GM19328 (cell line): ENCODE measurements around the gene BLOC1S2.
"Not testable (repeated sequence)": the region's sequence is repeated elsewhere in the genome, so short reads cannot be mapped to it uniquely, and the experiment has no call there.

ENCODE experiments used
- ATAC-seq: cut with Tn5 transposase; IDR thresholded peaks from one replicate; pipeline ENCODE4 v1.9.1; 2021; ENCODE audit warnings: mild to moderate bottlenecking, moderate library complexity; ENCODE audit not compliant: unreplicated experiment

Gene BLOC1S2

GRCh38 chr10:100292300-100292699 is 5.8 kb upstream of the BLOC1S2 start:
- not testable (repeated sequence) for ATAC-seq

GRCh38 chr10:100291356-100291755 is 4.9 kb upstream of the BLOC1S2 start:
- ATAC-seq, result no peak

DNA sequence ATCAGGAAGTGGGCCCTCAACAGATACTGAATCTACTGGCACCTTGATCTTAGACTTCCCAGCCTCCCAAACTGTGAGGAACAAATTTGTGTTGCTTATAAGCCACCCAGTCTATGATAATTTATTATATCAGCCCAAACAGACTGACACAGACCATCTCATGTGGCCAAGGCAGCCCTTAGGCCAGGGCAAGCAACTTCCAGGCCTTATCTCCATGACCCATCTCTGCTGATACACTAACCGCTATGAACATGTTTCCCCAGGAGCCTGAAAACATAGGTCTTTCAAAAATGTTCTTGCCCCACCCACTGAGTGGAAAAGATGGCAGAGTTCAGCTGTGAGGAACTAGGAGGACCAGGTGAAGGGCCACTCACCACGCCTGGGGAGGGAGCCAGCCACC is 3.2 kb upstream of the BLOC1S2 start:
- no peak for ATAC-seq

- ATAC-seq, result no peak
Observed at GRCh38 chr10:100288196-100288595, 1.7 kb upstream of the BLOC1S2 start.

DNA sequence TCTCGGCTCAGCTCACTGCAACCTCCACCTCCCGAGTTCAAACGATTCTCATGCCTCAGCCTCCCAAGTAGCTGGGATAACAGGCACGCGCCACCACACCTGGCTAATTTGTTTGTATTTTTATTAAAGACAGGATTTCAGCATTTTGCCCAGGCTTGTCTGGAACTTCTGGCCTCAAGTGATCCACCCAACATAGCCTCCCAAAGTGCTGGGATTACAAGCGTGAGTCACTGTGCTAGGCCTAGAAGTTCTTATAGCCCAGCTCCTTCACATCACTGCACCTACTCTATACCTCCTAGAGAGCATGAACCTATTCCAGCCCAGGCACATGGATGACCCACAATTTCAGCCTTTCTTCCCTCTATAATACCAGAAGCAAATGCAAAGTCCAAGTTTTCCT is 1.3 kb upstream of the BLOC1S2 start:
- no peak for ATAC-seq

- not testable (repeated sequence) for ATAC-seq
Observed at GRCh38 chr10:100285326-100285725, 1.2 kb downstream of the BLOC1S2 start.

DNA sequence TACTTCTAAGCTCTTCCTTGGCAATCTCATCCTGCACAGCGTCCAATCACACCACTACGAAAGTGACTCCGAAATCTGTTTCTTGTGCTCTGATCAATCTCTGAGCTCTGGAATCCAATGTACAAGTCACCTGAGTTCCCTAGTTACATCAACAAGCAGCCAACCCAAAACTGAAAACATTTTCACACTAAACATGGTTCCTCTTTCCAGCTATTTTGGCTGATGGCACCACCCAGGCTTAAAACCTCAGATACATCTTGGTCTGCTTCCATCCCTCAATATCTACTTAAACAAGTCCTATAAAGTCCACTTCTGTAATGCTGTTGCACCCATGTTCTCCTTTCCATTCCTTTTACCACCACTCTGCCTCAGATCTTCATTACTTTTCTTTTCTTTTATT is 3.6 kb downstream of the BLOC1S2 start:
- no peak for ATAC-seq

GRCh38 chr10:100276971-100277370 is 9.5 kb downstream of the BLOC1S2 start:
- not testable (repeated sequence) for ATAC-seq

DNA sequence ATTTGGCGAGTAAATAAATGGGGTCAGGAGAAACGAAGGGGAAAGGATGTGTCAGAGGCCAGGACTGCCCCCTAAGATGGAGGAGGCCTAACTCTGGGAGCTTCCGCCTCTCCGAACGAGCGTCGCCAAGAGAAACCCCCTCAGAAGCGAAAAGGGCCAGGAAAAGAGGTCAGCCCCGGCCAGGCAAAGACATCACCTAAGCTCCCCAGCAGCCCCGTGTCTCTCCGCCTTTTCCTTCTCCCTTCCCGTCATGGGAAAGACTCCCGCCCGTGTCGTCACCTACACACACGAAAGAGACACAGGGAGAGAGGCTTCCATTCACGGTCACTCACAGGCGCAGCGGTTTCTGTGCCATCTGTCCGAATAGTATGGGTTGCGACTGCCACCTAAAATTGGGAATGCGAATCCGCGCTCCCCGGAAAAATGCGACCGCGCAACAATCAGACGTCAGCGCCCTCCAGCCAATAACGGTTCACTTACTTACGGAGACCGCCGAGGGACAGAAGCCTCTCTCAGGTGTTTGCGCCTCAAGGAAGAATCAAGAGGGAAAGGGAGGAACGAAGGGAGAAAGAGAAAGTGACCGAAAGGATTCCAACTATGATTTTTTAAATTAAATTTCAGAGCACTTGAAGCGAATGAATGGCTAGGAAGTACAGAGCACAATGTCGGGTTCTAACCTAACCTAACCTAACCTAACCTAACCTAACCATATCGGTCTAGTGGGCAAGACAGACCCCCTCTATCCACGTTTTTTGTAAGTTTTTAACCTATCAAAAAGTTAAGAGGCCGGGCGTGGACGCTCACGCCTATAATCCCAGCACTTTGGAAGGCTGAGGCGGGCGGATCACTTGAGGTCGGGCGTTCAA is 19.0 kb downstream of the BLOC1S2 start, which contains the start of gene CWF19L1:
Gene CWF19L1, minus strand, starts transcription at position 400 of the 866 bp plus-strand sequence. Its CDS starts 45 bp downstream, at position 355.
- peak; percentile 68 for ATAC-seq

DNA sequence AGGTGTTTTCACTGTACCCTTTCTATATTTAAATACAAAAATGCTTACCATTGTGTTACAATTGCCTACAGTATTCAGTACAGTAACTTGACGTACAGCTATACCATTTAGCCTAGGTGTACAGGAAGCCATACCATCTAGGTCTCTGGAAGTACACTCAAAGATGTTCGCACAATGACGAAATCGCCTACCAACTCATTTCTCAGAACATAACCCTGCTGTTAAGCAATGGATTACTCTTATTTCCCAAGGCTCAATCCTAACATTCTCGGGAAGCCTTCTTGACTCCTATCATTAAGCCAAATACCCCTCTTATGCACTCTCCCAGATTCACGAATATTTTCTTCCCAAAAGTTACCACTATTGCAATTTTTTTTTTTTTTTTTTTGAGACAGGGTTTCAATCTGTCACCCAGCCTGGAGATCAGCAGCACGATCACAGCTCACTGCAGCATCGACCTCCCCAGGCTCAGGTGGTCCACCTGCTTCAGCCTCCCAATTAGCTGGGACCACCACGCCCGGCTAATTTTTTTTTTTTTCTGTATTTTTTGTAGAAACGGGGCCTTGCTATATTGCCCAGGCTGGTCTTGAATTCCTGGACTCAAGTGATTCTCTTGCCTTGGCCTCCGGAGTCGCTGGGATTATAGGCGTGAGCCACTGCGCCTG is 20.5 kb downstream of the BLOC1S2 start:
- ATAC-seq, result no peak

DNA sequence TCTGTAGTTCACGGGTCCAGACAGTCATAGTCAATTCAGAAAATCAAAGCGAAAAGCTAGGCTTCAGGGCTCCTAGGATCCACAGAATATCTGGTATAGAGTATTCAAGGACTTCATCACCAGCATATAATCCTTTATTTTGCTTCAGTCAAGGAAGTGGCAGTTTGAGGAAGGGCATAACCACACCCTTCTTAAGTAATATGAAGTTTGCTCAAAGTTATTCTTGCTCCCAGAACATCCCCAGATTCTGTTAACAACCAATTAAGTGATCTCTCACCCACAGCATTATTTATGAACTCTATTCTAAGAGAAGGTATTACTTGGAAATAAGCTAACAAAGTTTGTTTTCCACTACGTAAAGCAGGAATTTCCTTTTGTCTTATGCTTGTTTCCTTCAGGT is 32.3 kb downstream of the BLOC1S2 start:
- no peak for ATAC-seq

DNA sequence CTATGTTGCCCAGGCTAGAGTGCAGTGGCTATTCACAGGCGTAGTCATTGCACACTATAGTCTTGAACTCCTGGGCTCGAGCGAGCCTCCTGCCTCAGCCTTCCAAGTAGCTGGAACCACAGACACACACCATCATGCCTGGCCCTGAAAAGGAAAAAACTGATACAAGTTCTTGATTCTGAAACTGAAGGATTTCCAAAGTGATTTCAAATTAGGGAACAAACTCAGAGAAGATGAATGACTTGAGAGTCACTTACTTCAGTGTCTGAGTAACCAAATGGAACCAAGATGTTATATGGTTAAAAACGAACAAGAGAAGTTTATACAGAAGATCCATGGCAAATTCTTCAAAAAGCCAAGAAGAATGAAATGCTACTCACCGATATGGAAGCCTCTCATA is 33.4 kb downstream of the BLOC1S2 start:
- no peak for ATAC-seq

- no peak for ATAC-seq
Observed at GRCh38 chr10:100248820-100249219, 37.7 kb downstream of the BLOC1S2 start.

GRCh38 chr10:100245484-100246220 is 40.8 kb downstream of the BLOC1S2 start:
- ATAC-seq, result no peak

DNA sequence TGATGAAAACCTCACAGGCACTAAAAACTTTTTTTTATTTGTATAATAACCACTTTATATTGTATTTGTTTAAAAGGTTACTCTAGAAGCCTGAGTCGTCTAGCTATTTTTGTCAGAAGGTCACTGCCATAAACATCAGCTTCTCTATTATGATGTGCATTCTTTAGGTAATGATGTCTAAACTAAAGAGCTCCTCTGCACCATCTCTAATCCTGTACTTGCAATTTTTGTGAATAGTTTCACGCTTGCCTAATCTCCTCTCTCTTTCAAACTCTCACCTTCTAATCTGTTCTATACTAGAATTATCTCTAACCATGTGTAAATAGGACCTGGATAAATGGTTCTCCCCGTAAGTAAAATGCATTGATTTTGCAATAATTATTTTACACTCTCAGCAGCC is 46.6 kb downstream of the BLOC1S2 start:
- no peak for ATAC-seq

GRCh38 chr10:100238429-100238828 is 48.1 kb downstream of the BLOC1S2 start:
- ATAC-seq, result no peak

- ATAC-seq, result no peak
Observed at GRCh38 chr10:100232101-100232500, 54.4 kb downstream of the BLOC1S2 start.

- no peak for ATAC-seq
Observed at GRCh38 chr10:100229819-100230422, 56.6 kb downstream of the BLOC1S2 start.

DNA sequence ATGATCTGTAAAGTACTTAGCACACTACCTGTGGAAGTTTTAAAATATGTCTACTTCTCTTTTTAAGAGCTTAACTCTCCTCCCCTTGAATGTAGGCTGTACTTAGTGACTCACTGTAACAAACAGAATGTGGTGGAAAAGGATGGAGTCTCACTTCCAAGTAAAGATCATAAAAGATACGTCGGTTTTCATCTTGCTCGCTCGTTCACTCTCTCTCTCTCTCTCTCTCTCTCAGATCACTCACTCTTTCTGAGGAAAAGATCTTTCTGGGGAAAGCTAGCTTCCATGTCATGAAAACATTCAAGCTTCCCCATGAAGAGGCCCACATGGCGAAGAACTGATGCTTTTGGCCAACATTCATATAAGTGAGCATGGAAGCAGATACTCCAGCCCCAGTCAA is 62.6 kb downstream of the BLOC1S2 start:
- ATAC-seq, result no peak
